HG03280 (cell line): ENCODE measurements around the gene AGXT.

Experiments used
- ATAC-seq: cut with Tn5 transposase; IDR thresholded peaks from one replicate; pipeline ENCODE4 v1.9.1; 2021; ENCODE audit warnings: mild to moderate bottlenecking, moderate library complexity; ENCODE audit not compliant: unreplicated experiment

AGXT gene

DNA sequence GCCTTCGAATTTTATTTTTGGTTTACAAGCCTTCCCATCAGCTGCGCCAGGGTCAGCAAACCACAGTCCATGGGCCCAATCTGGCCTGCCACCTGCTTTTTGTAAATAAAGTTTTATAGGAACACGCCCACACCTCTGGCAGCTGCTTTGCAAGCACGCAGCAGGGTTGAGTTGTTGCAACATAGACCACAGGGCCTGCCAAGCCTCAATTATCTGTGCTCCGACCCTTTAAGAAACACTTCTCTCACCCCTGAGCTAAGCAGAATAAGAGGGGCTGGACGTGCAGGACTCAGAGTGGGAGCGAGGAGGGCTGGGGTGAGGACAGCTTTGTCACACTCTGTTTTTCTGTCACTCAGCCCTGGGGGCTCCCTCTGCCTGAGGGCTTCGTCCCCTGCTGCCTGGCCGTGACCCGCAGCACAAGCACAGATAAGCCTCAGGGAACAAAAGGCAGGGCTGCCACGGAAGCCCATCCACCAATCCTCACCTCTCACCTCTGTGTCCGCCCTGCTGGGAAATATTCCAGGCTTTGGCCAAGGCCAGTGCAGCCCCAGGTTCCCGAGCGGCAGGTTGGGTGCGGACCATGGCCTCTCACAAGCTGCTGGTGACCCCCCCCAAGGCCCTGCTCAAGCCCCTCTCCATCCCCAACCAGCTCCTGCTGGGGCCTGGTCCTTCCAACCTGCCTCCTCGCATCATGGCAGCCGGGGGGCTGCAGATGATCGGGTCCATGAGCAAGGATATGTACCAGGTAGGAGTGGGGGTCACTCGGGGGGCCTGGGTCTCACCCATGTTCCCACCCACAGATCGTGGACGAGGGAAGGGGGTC, at the start of gene AGXT:
AGXT (plus strand) TSS at position 539 of the 823 bp plus-strand sequence; CDS start at position 581, 42 bp downstream.
- no peak for ATAC-seq

DNA sequence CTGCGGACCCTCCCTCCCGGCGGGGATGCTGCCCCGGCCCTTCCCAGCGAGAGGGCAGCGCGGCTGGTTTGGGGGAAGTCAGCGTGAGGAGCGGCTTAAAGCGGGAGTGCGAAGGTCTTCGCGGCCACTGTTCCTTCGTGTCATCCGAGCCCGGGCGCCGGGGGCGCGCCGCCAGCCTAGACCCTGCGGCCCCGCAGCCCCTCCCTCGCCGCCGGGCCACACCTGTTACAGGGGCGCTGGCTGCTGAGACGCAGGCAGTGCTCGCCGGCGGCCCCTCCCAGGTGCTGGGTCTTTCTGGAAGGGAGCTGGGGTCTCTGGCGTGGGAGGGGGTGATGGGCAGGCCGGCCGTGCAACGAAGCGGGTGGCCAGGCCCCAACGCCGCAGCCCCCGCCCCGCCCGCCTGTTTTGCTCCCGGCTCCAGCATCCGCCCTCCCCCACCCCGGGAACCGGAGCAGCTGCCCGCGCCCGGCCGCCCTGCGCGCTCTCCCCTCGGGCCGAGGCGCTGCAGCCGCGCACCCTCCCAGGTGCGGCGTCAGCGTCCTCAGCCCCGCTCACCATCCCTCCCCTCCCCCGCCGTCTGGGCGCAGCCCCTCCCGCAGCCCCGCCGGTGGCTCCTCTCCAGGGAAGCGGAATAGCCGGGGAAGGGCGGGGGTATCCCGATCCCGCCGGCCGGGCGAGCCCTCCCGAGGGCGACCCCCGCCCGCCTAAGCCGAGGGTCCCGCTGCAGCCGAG, 49.3 kb upstream of the AGXT start:
- ATAC-seq, result no peak

DNA sequence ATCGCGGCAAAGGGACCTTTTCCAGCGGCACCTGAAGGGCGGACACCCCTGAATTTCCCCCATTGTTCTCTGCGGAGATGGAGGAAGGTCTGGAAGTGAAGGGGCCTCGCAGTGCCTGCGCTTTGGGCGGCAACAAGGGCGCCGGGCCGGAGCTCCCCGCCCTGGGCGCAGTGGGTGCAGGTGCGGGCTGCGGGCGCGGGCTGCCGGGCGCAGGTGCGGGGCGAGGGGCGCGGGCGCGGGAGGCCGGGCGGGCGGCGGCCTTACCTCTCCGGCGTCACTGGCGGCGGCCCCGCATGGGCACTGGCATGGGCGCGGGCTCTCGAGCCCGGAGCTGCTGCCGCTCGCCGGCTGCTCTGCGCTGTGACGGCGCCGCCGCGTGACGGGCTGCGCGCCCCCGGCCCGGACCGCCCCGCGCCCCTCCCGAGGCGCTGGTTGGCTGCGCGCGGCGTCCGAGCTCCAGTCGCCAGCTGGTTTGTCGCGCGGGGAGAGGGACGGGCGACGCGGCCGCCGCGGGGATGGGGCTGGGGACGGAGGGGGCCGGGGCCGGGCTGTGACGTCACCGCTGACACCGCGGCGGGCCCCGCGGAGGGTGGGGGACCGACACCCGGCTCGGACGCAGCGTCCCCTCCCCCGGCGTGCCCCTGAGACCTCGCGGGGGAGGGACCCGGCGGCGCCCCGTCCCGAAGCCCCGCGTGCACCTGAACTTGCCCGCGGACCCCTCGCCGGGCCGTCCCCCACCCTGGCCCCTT, 48.6 kb upstream of the AGXT start, which contains the start of gene KIF1A:
KIF1A (minus strand) TSS at position 362 of the 749 bp plus-strand sequence. CDS start 22,467 bp downstream, outside the sequence.
- ATAC-seq, result no peak

DNA sequence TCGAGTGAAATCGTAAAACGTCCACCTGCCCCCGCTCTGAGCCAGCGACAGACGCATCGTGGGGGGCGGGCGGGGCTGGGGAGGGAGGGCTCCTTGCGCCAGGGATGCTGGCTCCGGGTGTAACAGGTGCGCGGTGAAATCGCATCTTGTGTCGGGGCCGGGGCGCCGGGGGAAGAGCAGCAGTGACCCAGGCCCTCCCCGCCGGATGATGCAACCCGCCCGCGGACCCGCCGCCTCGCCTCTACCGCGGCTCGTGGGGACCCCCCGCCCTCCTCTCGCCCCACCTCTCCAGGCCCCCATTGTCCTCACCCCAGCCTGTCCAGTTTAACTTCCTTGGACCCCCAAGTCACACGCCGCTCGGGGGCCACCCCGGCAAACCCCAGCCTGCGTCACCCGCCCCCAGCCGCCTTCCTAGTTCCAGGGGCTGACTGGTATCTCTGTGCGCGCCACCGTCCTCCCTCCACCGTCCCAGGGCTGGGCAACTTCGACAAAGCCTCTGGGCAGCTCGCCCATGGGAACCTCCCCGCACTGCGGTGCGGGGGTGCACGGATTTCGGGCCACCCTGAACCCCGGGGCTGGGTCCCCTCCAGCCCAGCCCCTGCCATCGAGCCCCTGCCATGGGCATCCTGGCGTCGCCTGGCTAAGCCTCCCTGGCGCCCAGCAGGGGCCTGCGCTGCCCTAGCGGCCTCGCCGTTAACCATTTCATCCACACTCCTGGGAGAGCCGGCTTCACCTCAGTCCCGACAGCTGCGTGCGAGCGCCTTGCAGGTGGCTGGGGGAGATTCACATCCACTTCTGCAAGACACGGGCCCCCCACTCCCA, 47.8 kb upstream of the AGXT start:
- ATAC-seq, result no peak

DNA sequence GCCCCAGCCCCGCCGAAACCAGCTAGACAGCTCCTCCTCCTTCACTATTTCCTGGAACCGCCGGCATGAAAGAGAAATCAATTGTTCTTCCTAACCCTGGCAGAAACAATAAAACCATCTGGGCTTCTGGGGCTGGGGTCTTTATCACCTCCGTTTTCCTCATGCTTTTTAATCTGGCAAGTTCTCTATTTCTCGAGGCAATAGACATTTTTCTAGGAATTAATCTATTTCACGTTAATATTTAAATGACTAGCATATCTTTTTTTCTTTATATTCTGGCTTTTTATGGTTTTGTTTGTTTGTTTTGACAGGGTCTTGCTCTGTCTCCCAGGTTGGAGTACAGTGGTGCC, 47.2 kb upstream of the AGXT start:
- ATAC-seq, result no peak

DNA sequence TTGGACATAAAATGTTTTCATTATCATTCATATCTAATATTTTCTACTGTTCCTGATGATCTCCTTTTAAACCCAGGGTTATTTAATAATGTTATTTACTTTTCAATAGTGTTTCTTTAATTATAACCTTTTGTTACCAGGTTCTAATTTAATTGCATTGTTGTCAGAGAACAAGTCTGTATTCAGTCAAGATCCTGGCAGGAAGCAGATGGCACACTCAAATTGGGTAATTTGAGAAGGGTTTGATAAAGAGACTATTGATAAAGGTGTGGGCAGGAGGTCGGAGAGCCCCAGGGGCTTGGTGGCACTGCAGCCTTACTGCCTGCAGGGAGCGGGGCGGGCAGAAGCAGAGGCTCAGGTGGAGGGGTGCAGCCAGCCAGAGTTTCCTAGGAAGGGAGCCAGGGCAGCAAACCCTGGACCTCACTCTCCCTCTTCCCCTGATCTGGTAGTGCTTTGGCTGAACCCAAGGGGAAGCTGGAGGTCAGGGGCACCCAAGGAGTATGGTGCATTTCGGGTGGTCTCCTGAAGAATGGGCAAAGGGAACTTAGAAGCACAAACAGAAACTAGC, 46.3 kb upstream of the AGXT start:
- no peak for ATAC-seq

DNA sequence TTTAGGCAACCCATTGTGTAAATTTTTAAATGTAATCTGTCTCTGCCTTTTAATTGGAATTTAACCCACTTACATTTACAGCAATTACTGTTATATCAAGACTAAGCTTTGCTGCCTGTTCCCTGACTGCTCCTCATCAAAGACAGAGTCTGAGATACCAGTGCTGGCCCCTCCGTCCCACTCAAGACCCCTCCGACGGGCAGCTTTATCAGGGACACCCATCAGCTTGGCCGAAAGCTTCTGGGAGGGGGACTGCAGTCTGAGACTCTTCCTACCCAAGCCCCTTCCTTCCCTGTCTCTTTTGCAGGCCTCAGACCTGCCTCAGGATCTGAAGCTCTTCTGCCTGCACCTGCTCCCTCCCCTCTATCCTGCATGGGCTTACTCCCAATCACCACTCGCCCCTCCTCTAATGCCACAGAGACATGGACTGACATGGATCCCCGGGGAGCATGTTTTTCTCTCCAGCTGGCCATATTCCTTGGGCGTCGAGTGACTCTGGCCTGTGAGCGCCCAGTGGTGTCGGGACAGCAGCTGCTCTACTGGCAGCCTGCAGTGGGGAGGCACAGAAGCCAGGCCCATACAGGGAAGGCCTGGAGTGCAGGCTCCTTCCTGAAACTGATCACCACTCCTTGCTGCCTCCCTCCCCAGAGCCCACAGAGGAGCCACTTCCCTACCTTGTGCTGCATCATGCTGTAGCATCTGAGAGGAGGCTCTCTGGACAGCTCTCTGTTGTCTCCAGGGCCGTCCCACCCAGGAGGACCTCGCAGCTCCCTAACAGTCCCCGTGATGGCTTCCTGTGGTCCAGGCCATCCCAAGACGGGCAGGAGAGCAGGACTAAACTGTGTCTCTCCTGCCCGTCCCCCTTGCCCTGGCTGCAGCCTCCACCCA, 44.9 kb upstream of the AGXT start:
- no peak for ATAC-seq

DNA sequence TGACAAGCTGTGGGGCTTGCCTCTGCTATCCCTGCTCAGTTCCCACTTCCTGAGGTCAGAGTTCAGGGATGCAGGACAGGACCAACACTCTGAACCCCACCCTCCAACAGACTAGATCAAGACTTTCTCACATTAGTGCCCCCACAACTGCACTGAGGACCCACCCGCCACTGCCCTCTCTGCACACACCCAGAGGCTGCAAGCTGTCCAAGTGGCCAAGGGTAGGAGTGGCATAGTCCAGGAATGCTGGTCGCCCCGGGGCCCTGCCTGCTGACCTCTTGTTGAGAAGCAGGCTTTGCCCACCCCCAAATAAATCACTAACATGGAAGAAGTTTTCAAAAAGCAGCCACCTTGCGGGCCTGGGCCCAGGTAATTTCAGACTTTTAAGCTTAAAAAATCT, 43.1 kb upstream of the AGXT start:
- no peak for ATAC-seq

DNA sequence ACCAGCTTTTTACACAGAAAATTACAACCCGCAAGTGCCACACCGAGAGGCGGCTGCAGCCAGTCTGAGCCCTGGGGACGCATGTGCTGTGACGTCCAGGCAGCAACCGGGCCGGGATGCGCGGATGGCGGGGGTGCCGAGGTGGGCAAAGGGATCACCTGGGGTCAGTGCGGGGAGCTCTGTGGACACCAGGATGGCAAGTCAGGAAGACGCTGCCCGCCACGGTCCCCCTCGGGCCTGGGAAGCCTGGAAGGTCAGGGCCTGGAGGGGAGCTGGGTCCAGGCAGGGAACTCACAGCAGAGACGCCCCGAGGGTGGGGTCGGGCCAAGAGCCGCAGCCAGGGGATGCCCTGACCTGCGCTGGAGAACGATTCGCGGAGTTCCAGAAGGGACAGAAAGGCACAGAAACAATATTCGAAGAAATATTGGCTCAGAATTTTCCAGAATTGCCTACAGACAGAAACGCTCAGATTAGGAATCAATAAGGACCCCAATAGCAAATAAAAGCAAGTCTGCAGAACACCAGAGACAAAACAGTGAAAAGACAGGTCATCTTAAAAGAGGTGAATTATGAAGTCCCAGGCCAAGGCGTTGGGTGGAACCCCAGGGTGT, 36.9 kb upstream of the AGXT start:
- ATAC-seq, result no peak

DNA sequence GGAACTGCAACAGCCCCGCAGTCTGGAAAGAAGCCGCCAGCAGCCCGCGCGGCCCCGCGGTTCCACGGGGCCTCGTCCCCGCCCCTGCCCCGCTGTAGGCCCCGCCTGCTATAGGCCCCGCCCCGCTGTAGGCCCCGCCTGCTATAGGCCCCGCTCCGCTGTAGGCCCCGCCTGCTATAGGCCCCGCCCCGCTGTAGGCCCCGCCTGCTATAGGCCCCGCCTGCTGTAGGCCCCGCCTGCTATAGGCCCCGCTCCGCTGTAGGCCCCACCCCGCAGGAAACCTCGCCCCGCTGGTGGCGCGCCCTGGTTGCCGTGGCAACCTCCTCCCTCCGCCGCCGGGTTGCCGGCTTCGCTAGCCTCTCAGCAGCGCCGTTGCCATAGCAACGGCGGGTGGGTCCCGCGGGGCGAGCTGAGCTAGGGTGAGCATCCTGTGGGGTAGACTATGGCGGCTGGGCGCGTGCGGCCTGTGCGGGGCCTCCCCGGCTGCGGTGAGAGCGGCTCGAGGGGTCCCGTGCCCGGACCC, 36.4 kb upstream of the AGXT start:
- peak; percentile 85 for ATAC-seq

DNA sequence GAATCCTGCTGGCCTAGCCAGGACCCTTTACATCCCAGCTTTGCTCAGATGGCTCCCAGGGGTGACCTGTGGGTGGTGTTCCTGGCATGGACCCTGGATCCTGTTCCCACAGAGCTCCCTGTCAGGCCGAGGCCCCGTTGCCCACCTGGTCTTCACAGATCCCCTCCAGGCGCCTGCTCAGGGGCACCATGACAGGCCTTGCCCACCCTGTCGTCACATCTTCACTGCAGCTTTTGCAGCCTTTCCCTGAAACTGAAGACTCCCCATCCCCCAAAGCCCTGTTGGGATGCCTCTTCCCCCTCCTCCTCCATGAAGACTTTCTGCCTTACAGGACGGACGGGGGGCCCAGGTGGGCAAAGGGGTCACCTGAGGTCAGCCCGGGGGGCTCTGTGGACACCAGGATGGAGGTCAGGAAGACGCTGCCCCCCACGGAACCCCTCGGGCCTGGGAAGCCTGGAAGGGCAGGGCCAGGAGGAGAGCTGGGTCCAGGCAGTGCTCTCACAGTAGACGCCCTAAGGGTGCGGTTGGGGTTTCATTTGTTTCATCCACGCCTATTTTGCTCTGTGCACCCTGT, 35.6 kb upstream of the AGXT start:
- no peak for ATAC-seq

DNA sequence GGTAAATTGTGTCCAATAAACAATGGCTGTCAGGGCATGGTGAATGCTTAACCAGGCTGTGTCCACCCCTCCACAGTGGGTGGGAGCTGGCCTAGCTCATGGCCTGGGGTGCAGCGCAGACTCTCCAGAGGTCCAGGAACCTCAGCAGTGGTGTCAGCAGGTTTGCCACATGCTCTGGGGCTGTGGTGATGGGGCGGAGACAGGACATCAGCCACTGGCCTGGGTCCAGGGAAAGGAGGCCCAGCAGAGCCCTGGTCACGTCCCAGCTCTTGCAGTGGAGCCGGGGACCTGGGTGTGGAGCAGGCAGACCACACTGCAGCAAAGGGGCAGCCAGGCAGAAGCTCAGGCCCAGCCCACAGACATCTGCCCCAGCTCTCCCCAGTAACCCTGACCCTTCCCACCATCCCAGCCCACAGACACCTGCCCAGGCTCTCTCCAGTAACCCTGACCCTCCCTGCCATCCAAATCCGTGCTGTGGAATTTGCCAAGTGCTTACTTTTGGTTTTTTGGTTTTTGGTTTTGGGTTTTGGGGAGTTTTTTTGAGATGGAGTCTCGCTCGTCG, 34.8 kb upstream of the AGXT start:
- no peak for ATAC-seq

DNA sequence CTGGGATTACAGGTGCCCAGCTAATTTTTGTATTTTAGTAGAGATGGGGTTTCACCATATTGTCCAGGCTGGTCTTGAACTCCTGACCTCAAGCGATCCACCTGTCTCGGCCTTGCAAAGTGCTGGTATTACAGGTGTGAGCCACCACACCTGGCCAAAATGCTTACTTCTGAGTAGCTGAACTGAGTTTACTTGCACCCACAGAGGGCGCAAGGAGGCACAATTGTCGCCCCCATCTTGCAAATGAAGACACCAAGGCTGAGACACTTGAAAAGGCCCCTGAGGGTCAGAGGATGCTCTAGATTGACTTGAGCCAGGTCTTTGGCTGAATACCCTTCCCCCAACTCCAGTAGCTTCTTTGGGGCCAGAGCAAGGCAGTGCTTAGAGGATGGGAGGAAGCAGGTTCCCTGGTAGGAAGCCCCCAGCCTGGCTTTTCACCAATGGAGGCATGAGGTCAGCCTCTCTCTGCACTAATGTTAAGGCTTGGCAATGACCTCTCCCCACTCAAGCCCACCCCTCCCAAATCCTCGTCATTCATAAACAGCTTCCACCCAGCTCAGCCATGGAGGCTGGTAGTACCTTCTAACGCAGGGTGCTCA, 34.1 kb upstream of the AGXT start:
- ATAC-seq, result no peak

DNA sequence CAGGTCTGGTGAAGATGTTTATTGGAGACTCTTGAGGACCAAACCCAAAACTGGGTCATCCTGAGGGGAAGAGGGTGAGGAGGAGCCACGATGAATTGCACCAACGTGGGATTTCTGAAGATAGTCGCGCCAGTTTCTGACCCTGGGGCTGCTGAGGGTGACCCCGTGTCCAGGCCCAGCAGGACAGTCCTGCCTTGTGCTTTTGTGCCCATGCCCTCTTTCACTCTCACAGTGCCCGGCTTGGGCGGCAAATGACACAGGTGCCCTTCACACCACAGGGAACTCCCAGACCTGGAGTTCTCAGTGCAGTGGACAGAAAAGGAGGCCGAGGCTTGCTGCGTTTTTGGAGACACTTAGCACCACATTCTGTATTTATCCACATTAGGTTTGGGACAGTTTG, 33.1 kb upstream of the AGXT start:
- no peak for ATAC-seq

DNA sequence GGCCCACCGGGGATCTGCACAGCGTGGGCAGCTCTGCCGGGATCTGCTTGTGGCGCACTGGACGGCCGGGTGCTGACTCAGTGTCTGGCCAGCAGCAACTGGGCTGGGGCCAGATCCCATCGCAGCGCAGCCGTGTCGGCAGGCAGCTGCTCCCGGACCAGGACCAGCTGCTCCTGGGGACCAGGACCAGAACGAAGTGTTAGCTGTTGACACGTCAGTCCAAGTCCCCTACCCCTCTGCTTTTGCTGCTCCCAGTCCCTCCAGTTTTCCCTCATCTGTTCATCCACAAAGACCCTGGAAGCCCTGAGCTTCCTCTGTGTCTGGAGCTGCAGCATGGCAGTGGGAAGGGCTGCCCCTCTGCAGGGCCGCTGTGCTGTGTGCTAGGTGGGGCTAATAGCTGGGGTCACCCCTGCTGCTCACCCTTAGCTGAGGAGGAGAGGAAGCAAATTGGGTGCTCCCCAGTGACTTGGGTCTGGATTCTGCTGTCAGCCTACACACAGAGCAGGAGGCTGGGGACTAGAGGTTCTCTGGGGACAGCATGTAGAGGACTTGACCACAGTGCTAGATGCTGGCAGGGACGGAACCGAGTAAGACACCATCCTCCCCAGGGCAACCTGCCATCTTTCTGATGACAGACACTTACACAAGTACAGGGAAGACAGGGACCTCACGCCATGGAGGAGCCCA, 31.7 kb upstream of the AGXT start:
- ATAC-seq, result no peak

DNA sequence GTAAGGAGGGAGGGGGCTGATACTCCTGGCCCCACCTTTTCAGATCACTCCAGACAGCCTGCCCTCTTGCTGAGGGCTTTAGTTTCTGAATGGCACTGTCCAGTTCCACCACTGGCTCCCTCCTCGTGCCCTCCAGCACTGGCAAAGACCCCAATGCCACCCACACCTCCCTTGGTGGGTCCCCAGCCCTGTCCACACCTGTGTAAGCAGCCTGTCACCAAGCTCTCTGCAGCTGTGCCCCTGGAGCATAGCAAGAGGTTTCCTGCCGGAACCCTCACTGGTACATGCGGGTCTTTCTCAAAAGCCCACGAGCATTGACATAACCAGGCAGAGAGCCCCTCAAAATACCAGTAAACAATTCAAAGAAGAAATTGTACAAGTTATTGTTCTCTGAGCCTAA, 31.0 kb upstream of the AGXT start:
- no peak for ATAC-seq
